Gastroesophageal sphincter (tissue), 4 donors: ENCODE measurements around the gene ENG. TPM values are rescaled to one million over a fixed set of nuclear protein-coding genes. Genes with fewer than 3 reads are reported as not detected.

Source experiments
- ATAC-seq: fragments of 150-250 bp; one replicate; pipeline ENCODE4 v1.9.1; 2016; ENCODE audit warnings: mild to moderate bottlenecking, moderate library complexity
- H3K27ac ChIP-seq, 4 donors: fragments of 200-600 bp; sonication (generic) in 3 of 4; 1 replicate in 3 of 4; 2 replicates in 1 of 4; pipeline ENCODE4 v1.5.1; 2016 to 2019
- H3K27me3 ChIP-seq: fragments of 200-600 bp; sonication (generic); one replicate; pipeline ENCODE4 v1.5.1; 2019
- H3K36me3 ChIP-seq, 2 donors: fragments of 200-600 bp; sonication (generic); one replicate each; pipeline ENCODE4 v1.5.1; 2019; ENCODE audit warnings: control low read depth in 1 of 2
- H3K4me1 ChIP-seq, 3 donors: fragments of 200-600 bp; sonication (generic); 1 replicate in 2 of 3; 2 replicates in 1 of 3; pipeline ENCODE4 v1.5.1; 2016 to 2019; ENCODE audit warnings: control low read depth in 2 of 3
- H3K4me3 ChIP-seq, 2 donors: fragments of 200-600 bp; sonication (generic); one replicate each; pipeline ENCODE4 v1.5.1; 2019; ENCODE audit warnings: mild to moderate bottlenecking in 1 of 2, moderate library complexity in 1 of 2
- H3K9me3 ChIP-seq, 3 donors: fragments of 200-600 bp; sonication (generic); one replicate each; pipeline ENCODE4 v1.5.1; 2017 to 2019; ENCODE audit warnings: control low read depth in 2 of 3
- CTCF ChIP-seq, 4 experiments: fragments of 200-600 bp in 2 of 4; fragments of 450-650 bp in 2 of 4; sonication (generic) in 1 of 4; IDR thresholded peaks; one replicate each; pipeline ENCODE4 v1.5.1; 2017 to 2019; ENCODE audit warnings: antibody characterized with exemption in 4 of 4, mild to moderate bottlenecking in 2 of 4, moderate library complexity in 2 of 4
- EP300 ChIP-seq: sonication (generic); formaldehyde crosslinking; IDR thresholded peaks from one replicate; pipeline ENCODE4 v1.6.1; 2017; ENCODE audit warnings: antibody characterized with exemption, mild to moderate bottlenecking
- POLR2A ChIP-seq, 2 donors: fragments of 450-650 bp; IDR thresholded peaks; one replicate each; pipeline ENCODE4 v1.6.1; 2017; ENCODE audit warnings: antibody characterized with exemption in 2 of 2, mild to moderate bottlenecking in 2 of 2, moderate library complexity in 1 of 2
- POLR2AphosphoS5 ChIP-seq: sonication (generic); formaldehyde crosslinking; IDR thresholded peaks from one replicate; pipeline ENCODE4 v1.6.1; 2017; ENCODE audit warnings: antibody characterized with exemption
- WGBS, 2 donors: methylation state at CpG; one replicate each; pipeline ENCODE4 v1.1.5; 2018; ENCODE audit warnings: low coverage in 1 of 2; 5-methylcytosine and 5-hydroxymethylcytosine counted together
- total RNA-seq, 4 donors: library from RNA; depleted of rRNA; stranded (reverse); fragments of >200 nt; gene quantifications; one replicate each; pipeline ENCODE4 v1.1.0, GENCODE V29; 2016

ENG gene
- total RNA-seq, 4 donors from 2014 or later, result 21.3 to 76.5 (median 48.0) TPM

GRCh38 chr9:127788337-127789011, 66.0 kb downstream of the ENG start:
- Histone ChIP-seq H3K27ac (no peak overlapping the region), H3K4me3 (no peak overlapping the region), H3K9me3 (no peaks in the 10 kb centered on the region), H3K4me1 (peaks cover 0 to 58% (median 19%) of the 10 kb centered on the region in 3 donors), H3K36me3 (peaks cover 0 to 65% of the 10 kb centered on the region in 2 donors), H3K27me3 (no peaks in the 10 kb centered on the region)
- no peak for ATAC-seq
- WGBS, 2 donors, result no CpG with 5 or more reads among the region's 26 CpGs
- TF ChIP-seq POLR2AphosphoS5, result no peak
- TF ChIP-seq CTCF (IDR thresholded peaks at IDR 0.05), result no peak
- no peak for TF ChIP-seq POLR2A (IDR thresholded peaks at IDR 0.05)
- TF ChIP-seq EP300, result no peak

- no peak for ATAC-seq
- Histone ChIP-seq H3K27me3 (no peaks in the 10 kb centered on the region), H3K36me3 (peaks cover 0 to 48% of the 10 kb centered on the region in 2 donors), H3K27ac (peak overlapping the region; percentile 76 to 99 (median 97)), H3K4me1 (peaks cover 0 to 58% (median 20%) of the 10 kb centered on the region in 3 donors), H3K4me3 (peak overlapping the region; percentile 98 to 99), H3K9me3 (no peaks in the 10 kb centered on the region)
- TF ChIP-seq CTCF (IDR thresholded peaks at IDR 0.05) (peak in 2 of 4 experiments; percentile 20 to 42), POLR2A (IDR thresholded peaks at IDR 0.05) (no peak), EP300 (no peak)
- 0 to 2% methylated on average over 11 to 12 of the region's 12 CpGs for WGBS, 2 donors
Measured at GRCh38 chr9:127786773-127787104, 67.7 kb downstream of the ENG start.

- Histone ChIP-seq H3K27me3 (no peaks in the 10 kb centered on the region), H3K9me3 (no peaks in the 10 kb centered on the region), H3K36me3 (peaks cover 0 to 42% of the 10 kb centered on the region in 2 donors), H3K27ac (peak within 1 kb of the TSS; percentile 76 to 99 (median 97)), H3K4me3 (peak within 1 kb of the TSS; percentile 98 to 99), H3K4me1 (peaks cover 0 to 58% (median 20%) of the 10 kb centered on the region in 3 donors)
- 0 to 4% methylated on average over 2 to 3 of the region's 75 CpGs for WGBS, 2 donors
- TF ChIP-seq CTCF (IDR thresholded peaks at IDR 0.05) (no peak), POLR2A (IDR thresholded peaks at IDR 0.05) (peak; percentile 57 to 79), POLR2AphosphoS5 (peak; percentile 76), EP300 (no peak)
- peak; percentile 87 for ATAC-seq
Measured at GRCh38 chr9:127785933-127786772, 68.3 kb downstream of the ENG start, which contains the start of gene CDK9. CDK9 (plus strand) TSS chr9:127786034; CDS start chr9:127786149, 115 bp downstream.

GRCh38 chr9:127785023-127785932, 69.2 kb downstream of the ENG start:
- peak; percentile 85 for ATAC-seq
- H3K9me3 ChIP-seq, result no peaks in the 10 kb centered on the region
- H3K27ac ChIP-seq, result peak overlapping the region; percentile 54 to 99 (median 97)
- no CpG with 5 or more reads among the region's 123 CpGs for WGBS, 2 donors
- H3K36me3 ChIP-seq, result peaks cover 0 to 33% of the 10 kb centered on the region in 2 donors
- H3K27me3 ChIP-seq, result no peaks in the 10 kb centered on the region
- H3K4me3 ChIP-seq, result peak overlapping the region; percentile 98 to 99
- TF ChIP-seq EP300 (no peak), POLR2AphosphoS5 (peak; percentile 16), POLR2A (IDR thresholded peaks at IDR 0.05) (peak; percentile 17 to 54), CTCF (IDR thresholded peaks at IDR 0.05) (peak in 3 of 4 experiments; percentile 95 to 98 (median 95))
- H3K4me1 ChIP-seq, result peaks cover 0 to 56% (median 20%) of the 10 kb centered on the region in 3 donors
